Colonic mucosa (tissue), 4 donors: ENCODE results near the gene GRWD1. TPM values are rescaled to one million over a fixed set of nuclear protein-coding genes. Genes with fewer than 3 reads are reported as not detected.

Experiments used
- DNase-seq: peaks from one replicate; pipeline ENCODE4 v3.0.0-alpha.2; 2020
- H3K27ac ChIP-seq: fragments of 200-600 bp; one replicate; pipeline ENCODE4 v1.8.0; 2021
- H3K27me3 ChIP-seq: fragments of 200-600 bp; one replicate; pipeline ENCODE4 v1.8.0; 2021
- H3K36me3 ChIP-seq: fragments of 200-600 bp; one replicate; pipeline ENCODE4 v1.8.0; 2021
- H3K4me1 ChIP-seq: fragments of 200-600 bp; one replicate; pipeline ENCODE4 v1.8.0; 2021; ENCODE audit warnings: mild to moderate bottlenecking
- H3K4me3 ChIP-seq: fragments of 200-600 bp; one replicate; pipeline ENCODE4 v1.8.0; 2021
- H3K9ac ChIP-seq, 2 donors: one replicate each; pipeline ENCODE4 v1.7.0; 2013; ENCODE audit warnings: control low read depth in 2 of 2, low read depth in 2 of 2, low read length in 2 of 2
- H3K9me3 ChIP-seq: fragments of 200-600 bp; one replicate; pipeline ENCODE4 v1.8.0; 2021
- CTCF ChIP-seq: fragments of 200-600 bp; IDR thresholded peaks from one replicate; pipeline ENCODE4 v1.8.0; 2022; ENCODE audit warnings: antibody characterized with exemption, mild to moderate bottlenecking
- intact Hi-C: fragments of 100-400 bp; cut with DNase I; formaldehyde crosslinking; loops from one replicate; pipeline ENCODE4 v1.14.1; 2022
- total RNA-seq, 2 donors: library from RNA; stranded (reverse); fragmentation: NEBNext Ultra II Directional in 1 of 2; extraction: Animal tissue kit (Norgen Biotek cat#: 25700) in 1 of 2; gene quantifications; one replicate each; pipeline ENCODE4 v1.2.1, GENCODE V29; 2021
- donor health status: healthy.
- donor health status: DM: no; HTN: no; CAD: no.
- donor health status: DM: no; HTN: no; CAD: no.

GRWD1 gene
- total RNA-seq, 2 donors from 2014 or later, result 17.0 to 45.8 TPM

- Histone ChIP-seq H3K27ac (no peak overlapping the region), H3K9ac (peak overlapping the region in 1 of 2 donors; percentile 61), H3K4me3 (peak overlapping the region; percentile 24), H3K4me1 (no peaks in the 10 kb centered on the region), H3K27me3 (peaks cover 34% of the 10 kb centered on the region), H3K9me3 (no peaks in the 10 kb centered on the region), H3K36me3 (no peaks in the 10 kb centered on the region)
- intact Hi-C loops, result loop anchor here (10.0 kb wide), 2 partner anchors 84 to 186 kb away; no protein-coding TSS in a partner anchor
- TF ChIP-seq CTCF, result no peak
- peak; percentile 86 for DNase-seq
These were observed 47.2 kb upstream of the GRWD1 start for GRCh38 chr19:48398375-48399235.

GRCh38 chr19:48400018-48400742 lies 45.6 kb upstream of the GRWD1 start:
- Histone ChIP-seq H3K36me3 (no peaks in the 10 kb centered on the region), H3K9me3 (no peaks in the 10 kb centered on the region), H3K27me3 (peaks cover 18% of the 10 kb centered on the region), H3K4me3 (no peak overlapping the region), H3K27ac (no peak overlapping the region), H3K4me1 (no peaks in the 10 kb centered on the region), H3K9ac (no peak overlapping the region)
- intact Hi-C loops, result no loop called here
- peak; percentile 67 for DNase-seq
- TF ChIP-seq CTCF, result no peak

GRCh38 chr19:48401287-48401686 lies 44.5 kb upstream of the GRWD1 start:
- Histone ChIP-seq H3K4me3 (no peak overlapping the region), H3K27ac (no peak overlapping the region), H3K9me3 (no peaks in the 10 kb centered on the region), H3K36me3 (no peaks in the 10 kb centered on the region), H3K9ac (no peak overlapping the region), H3K4me1 (no peaks in the 10 kb centered on the region), H3K27me3 (peaks cover 7% of the 10 kb centered on the region)
- no peak for TF ChIP-seq CTCF
- intact Hi-C loops, result no loop called here
- DNase-seq, result no peak

GRCh38 chr19:48403606-48404005 lies 42.2 kb upstream of the GRWD1 start:
- H3K27ac ChIP-seq, result no peak overlapping the region
- intact Hi-C loops, result no loop called here
- H3K4me1 ChIP-seq, result no peaks in the 10 kb centered on the region
- DNase-seq, result peak; percentile 38
- H3K9me3 ChIP-seq, result no peaks in the 10 kb centered on the region
- H3K4me3 ChIP-seq, result no peak overlapping the region
- no peaks in the 10 kb centered on the region for H3K36me3 ChIP-seq
- TF ChIP-seq CTCF, result no peak
- no peaks in the 10 kb centered on the region for H3K27me3 ChIP-seq
- no peak overlapping the region for H3K9ac ChIP-seq

- no peak for DNase-seq
- no peaks in the 10 kb centered on the region for H3K4me1 ChIP-seq
- no peaks in the 10 kb centered on the region for H3K36me3 ChIP-seq
- H3K9ac ChIP-seq, result no peak overlapping the region
- TF ChIP-seq CTCF, result no peak
- H3K4me3 ChIP-seq, result no peak overlapping the region
- intact Hi-C loops, result no loop called here
- H3K27me3 ChIP-seq, result no peaks in the 10 kb centered on the region
- H3K9me3 ChIP-seq, result no peaks in the 10 kb centered on the region
- H3K27ac ChIP-seq, result no peak overlapping the region
These were observed 40.6 kb upstream of the GRWD1 start for GRCh38 chr19:48405010-48405659.
